ENCODE measurements around the gene LAMB3. TPM values are rescaled to one million over a fixed set of nuclear protein-coding genes. Genes with fewer than 3 reads are reported as not detected.

The LAMB3 gene
- total RNA-seq, 1 donor from 2014 or later = 4.2 TPM

DNA sequence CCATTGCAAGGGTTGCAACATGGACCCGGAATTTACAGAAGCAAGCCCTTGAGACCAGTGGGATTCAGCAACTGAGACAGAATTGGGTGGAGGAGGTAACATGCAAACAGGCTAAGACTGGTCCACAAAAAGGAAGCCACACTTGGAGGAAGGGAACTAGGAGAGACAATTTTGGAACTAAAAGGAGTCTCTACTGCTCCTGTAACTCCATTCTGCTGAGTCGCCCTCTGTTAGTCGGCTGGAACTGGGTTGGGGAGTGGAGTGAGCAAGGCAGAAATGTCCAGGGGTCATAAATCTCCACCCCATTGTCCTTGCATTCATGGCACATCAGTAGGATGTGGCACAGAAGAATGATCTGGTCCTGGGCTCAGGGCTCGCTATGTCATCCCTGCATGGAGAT is 5.1 kb downstream of the LAMB3 start:
- no peaks in the 10 kb centered on the region for H3K36me3 ChIP-seq (ENCODE audit: insufficient read depth, low read length)
- peaks cover 57% of the 10 kb centered on the region for H3K4me1 Mint-ChIP-seq (ENCODE audit: low read depth, unreplicated experiment)
- DNase-seq (ENCODE audit: low read depth) = no peak
- H3K36me3 Mint-ChIP-seq (ENCODE audit: low read depth, unreplicated experiment) = no peaks in the 10 kb centered on the region
- H3K27me3 ChIP-seq (ENCODE audit: insufficient read depth, low read length) = no peaks in the 10 kb centered on the region
- H3K9me3 ChIP-seq (ENCODE audit: insufficient read depth, low read depth, low read length) = no peaks in the 10 kb centered on the region
- no peak overlapping the region for H2AFZ ChIP-seq (ENCODE audit: low read depth, low read length)
- no peak overlapping the region for H3K27ac Mint-ChIP-seq (ENCODE audit: unreplicated experiment)
- H3K4me3 Mint-ChIP-seq (ENCODE audit: unreplicated experiment) = no peak overlapping the region
- no peak overlapping the region for H3K4me3 ChIP-seq (ENCODE audit: insufficient read depth, low read depth, low read length)
- H4K20me1 ChIP-seq (ENCODE audit: insufficient read depth, low read length) = no peaks in the 10 kb centered on the region
- peaks cover 8% of the 10 kb centered on the region for H3K27me3 Mint-ChIP-seq (ENCODE audit: low read depth, unreplicated experiment)
- no peaks in the 10 kb centered on the region for H3K9me3 Mint-ChIP-seq (ENCODE audit: unreplicated experiment)
- H3K79me2 ChIP-seq (ENCODE audit: insufficient read depth, low read length) = no peaks in the 10 kb centered on the region
- no peak overlapping the region for H3K27ac ChIP-seq (ENCODE audit: low read depth, low read length)
- peak overlapping the region; percentile 20 for H3K4me2 ChIP-seq (ENCODE audit: low read length)
- FAIRE-seq = peak; percentile 34
- peaks cover 53% of the 10 kb centered on the region for H3K4me1 ChIP-seq (ENCODE audit: insufficient read depth, low read length)
- H3K9ac ChIP-seq (ENCODE audit: low read length) = no peak overlapping the region
- TF ChIP-seq, protein P1, sequence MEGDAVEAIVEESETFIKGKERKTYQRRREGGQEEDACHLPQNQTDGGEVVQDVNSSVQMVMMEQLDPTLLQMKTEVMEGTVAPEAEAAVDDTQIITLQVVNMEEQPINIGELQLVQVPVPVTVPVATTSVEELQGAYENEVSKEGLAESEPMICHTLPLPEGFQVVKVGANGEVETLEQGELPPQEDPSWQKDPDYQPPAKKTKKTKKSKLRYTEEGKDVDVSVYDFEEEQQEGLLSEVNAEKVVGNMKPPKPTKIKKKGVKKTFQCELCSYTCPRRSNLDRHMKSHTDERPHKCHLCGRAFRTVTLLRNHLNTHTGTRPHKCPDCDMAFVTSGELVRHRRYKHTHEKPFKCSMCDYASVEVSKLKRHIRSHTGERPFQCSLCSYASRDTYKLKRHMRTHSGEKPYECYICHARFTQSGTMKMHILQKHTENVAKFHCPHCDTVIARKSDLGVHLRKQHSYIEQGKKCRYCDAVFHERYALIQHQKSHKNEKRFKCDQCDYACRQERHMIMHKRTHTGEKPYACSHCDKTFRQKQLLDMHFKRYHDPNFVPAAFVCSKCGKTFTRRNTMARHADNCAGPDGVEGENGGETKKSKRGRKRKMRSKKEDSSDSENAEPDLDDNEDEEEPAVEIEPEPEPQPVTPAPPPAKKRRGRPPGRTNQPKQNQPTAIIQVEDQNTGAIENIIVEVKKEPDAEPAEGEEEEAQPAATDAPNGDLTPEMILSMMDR (IDR thresholded peaks at IDR 0.05; ENCODE audit: insufficient read depth, low read depth, low read length) = no peak
- TF ChIP-seq EZH2 (IDR thresholded peaks at IDR 0.05; ENCODE audit: insufficient read depth, low read length) = no peak

DNA sequence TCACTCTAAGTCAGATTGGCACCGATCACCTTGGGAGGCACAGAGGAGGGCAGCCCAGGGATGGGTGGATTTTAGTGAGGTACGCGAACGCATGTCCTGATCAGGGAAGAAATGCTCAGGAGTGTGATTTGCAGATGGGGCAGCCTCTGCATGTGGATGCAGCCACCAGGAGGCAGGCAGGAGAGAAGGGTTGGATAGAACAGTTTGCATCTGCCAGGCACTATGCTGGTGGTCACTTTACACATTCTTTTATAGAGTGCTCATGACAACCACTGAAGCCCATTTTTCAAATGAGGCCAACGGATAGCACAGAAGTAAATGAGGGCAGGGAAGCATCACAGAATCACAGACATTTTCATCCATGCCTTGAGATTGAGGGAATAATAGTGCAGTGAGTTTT is 5.7 kb downstream of the LAMB3 start:
- Histone ChIP-seq H2AFZ (ENCODE audit: low read depth, low read length) (no peak overlapping the region), H3K27ac (ENCODE audit: low read depth, low read length) (no peak overlapping the region), H4K20me1 (ENCODE audit: insufficient read depth, low read length) (no peaks in the 10 kb centered on the region), H3K79me2 (ENCODE audit: insufficient read depth, low read length) (no peaks in the 10 kb centered on the region), H3K4me1 (ENCODE audit: insufficient read depth, low read length) (peaks cover 49% of the 10 kb centered on the region), H3K27me3 (ENCODE audit: insufficient read depth, low read length) (no peaks in the 10 kb centered on the region), H3K9ac (ENCODE audit: low read length) (no peak overlapping the region), H3K9me3 (ENCODE audit: insufficient read depth, low read depth, low read length) (no peaks in the 10 kb centered on the region), H3K4me2 (ENCODE audit: low read length) (peak overlapping the region; percentile 20), H3K4me3 (ENCODE audit: insufficient read depth, low read depth, low read length) (no peak overlapping the region), H3K36me3 (ENCODE audit: insufficient read depth, low read length) (no peaks in the 10 kb centered on the region)
- TF ChIP-seq EZH2 (IDR thresholded peaks at IDR 0.05; ENCODE audit: insufficient read depth, low read length) = no peak
- TF ChIP-seq, protein P1 (IDR thresholded peaks at IDR 0.05; ENCODE audit: insufficient read depth, low read depth, low read length) = peak; percentile 35
- Mint-ChIP-seq H3K4me1 (ENCODE audit: low read depth, unreplicated experiment) (peaks cover 55% of the 10 kb centered on the region), H3K9me3 (ENCODE audit: unreplicated experiment) (no peaks in the 10 kb centered on the region), H3K36me3 (ENCODE audit: low read depth, unreplicated experiment) (no peaks in the 10 kb centered on the region), H3K4me3 (ENCODE audit: unreplicated experiment) (no peak overlapping the region), H3K27me3 (ENCODE audit: low read depth, unreplicated experiment) (peaks cover 8% of the 10 kb centered on the region), H3K27ac (ENCODE audit: unreplicated experiment) (no peak overlapping the region)
- DNase-seq (ENCODE audit: low read depth) (peak; percentile 64), FAIRE-seq (peak; percentile 49)

DNA sequence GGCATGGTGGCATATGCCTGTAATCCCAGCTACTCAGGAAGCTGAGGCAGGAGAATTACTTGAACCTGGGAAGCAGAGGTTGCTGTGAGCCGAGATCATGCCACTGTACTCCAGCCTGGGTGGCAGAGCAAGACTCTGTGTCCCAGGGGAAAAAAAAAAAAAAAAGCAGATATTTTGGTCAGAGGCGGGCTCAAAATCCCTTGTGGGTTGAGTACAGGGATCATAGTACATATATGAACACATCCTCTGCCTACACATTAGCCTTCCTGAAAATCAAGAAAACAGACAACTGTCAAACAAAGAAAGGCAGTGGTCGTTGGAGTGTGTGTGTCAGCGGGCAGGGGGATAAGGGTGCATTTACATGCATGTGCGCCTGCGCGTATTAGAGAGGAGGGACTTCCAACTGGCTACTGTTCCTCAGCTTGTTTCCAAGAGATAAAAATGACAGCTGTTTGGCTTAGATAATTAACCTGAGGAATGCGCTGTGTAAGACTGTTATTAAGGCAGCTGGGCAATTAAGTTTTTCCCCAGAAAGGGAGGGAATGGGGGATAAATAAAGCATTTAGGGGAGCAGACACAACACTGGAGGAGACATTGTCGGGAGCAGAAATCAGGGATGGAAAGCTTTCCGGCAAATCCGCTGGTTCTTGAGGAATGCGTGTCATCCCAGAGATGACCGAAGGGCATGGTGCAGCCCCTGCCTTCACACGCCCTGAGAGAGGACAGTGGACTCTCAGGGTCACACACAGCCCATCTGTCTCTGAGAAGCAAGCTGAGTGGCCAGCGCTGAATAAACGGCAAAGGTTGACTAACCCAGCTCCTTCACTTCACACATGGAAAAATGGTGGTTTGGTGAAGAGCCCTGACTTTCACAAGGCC is 6.4 kb downstream of the LAMB3 start:
- no peak for DNase-seq (ENCODE audit: low read depth)
- Histone ChIP-seq H3K9ac (ENCODE audit: low read length) (no peak overlapping the region), H3K79me2 (ENCODE audit: insufficient read depth, low read length) (no peaks in the 10 kb centered on the region), H2AFZ (ENCODE audit: low read depth, low read length) (no peak overlapping the region), H4K20me1 (ENCODE audit: insufficient read depth, low read length) (no peaks in the 10 kb centered on the region), H3K4me3 (ENCODE audit: insufficient read depth, low read depth, low read length) (no peak overlapping the region), H3K27me3 (ENCODE audit: insufficient read depth, low read length) (no peaks in the 10 kb centered on the region), H3K36me3 (ENCODE audit: insufficient read depth, low read length) (no peaks in the 10 kb centered on the region), H3K27ac (ENCODE audit: low read depth, low read length) (no peak overlapping the region), H3K4me1 (ENCODE audit: insufficient read depth, low read length) (peaks cover 41% of the 10 kb centered on the region), H3K9me3 (ENCODE audit: insufficient read depth, low read depth, low read length) (no peaks in the 10 kb centered on the region), H3K4me2 (ENCODE audit: low read length) (no peak overlapping the region)
- FAIRE-seq = no peak
- peaks cover 8% of the 10 kb centered on the region for H3K27me3 Mint-ChIP-seq (ENCODE audit: low read depth, unreplicated experiment)
- no peak overlapping the region for H3K27ac Mint-ChIP-seq (ENCODE audit: unreplicated experiment)
- H3K4me1 Mint-ChIP-seq (ENCODE audit: low read depth, unreplicated experiment) = peaks cover 48% of the 10 kb centered on the region
- H3K4me3 Mint-ChIP-seq (ENCODE audit: unreplicated experiment) = no peak overlapping the region
- no peaks in the 10 kb centered on the region for H3K36me3 Mint-ChIP-seq (ENCODE audit: low read depth, unreplicated experiment)
- no peaks in the 10 kb centered on the region for H3K9me3 Mint-ChIP-seq (ENCODE audit: unreplicated experiment)
- no peak for TF ChIP-seq EZH2 (IDR thresholded peaks at IDR 0.05; ENCODE audit: insufficient read depth, low read length)
- TF ChIP-seq, protein P1 (IDR thresholded peaks at IDR 0.05; ENCODE audit: insufficient read depth, low read depth, low read length) = no peak

All from astrocyte (in vitro differentiated cells and primary cell).